Central memory CD8-positive, alpha-beta T cell (primary cell): ENCODE data around the gene CAMSAP2.
A peak's percentile ranks its signal among the peaks of the same experiment; 100 is the strongest.
"Not testable (repeated sequence)": the region's sequence is repeated elsewhere in the genome, so short reads cannot be mapped to it uniquely, and the experiment has no call there.

ENCODE experiments used
- ATAC-seq: fragments of 150-1000 bp; cut with Tn5 transposase; replicated peaks from 2 replicates; pipeline ENCODE4 v1.10.0; 2022; ENCODE audit warnings: mild to moderate bottlenecking, moderate FRiP score, moderate number of reproducible peaks; ENCODE audit not compliant: poor library complexity, severe bottlenecking; ENCODE audit errors: extremely low read depth
- DNase-seq, 2 donors: peaks; one replicate each; pipeline ENCODE4 v3.0.0; 2021; ENCODE audit warnings: low spot score in 2 of 2
- H3K27ac Mint-ChIP-seq: one replicate; pipeline ENCODE4 v1.8.0; 2022; ENCODE audit warnings: low read depth, mild to moderate bottlenecking, moderate library complexity, mixed read lengths
- H3K27me3 Mint-ChIP-seq: one replicate; pipeline ENCODE4 v1.8.0; 2022; ENCODE audit warnings: mixed read lengths
- H3K36me3 Mint-ChIP-seq: one replicate; pipeline ENCODE4 v1.8.0; 2022; ENCODE audit warnings: mild to moderate bottlenecking, moderate library complexity, mixed read lengths; ENCODE audit not compliant: insufficient read depth
- H3K4me1 Mint-ChIP-seq: one replicate; pipeline ENCODE4 v1.8.0; 2022; ENCODE audit warnings: mixed read lengths
- H3K4me3 Mint-ChIP-seq: one replicate; pipeline ENCODE4 v1.8.0; 2022; ENCODE audit warnings: mild to moderate bottlenecking, moderate library complexity, mixed read lengths
- H3K9me3 Mint-ChIP-seq: one replicate; pipeline ENCODE4 v1.8.0; 2022; ENCODE audit warnings: mixed read lengths

Gene CAMSAP2

GRCh38 chr1:200744143-200744542 lies 5.5 kb downstream of the CAMSAP2 start:
- H3K36me3 Mint-ChIP-seq = no peaks in the 10 kb centered on the region
- no peaks in the 10 kb centered on the region for H3K9me3 Mint-ChIP-seq
- H3K4me1 Mint-ChIP-seq = peaks cover 17% of the 10 kb centered on the region
- H3K27ac Mint-ChIP-seq = no peak overlapping the region
- no peak overlapping the region for H3K4me3 Mint-ChIP-seq
- no peaks in the 10 kb centered on the region for H3K27me3 Mint-ChIP-seq
- ATAC-seq = no peak
- no peak for DNase-seq

DNA sequence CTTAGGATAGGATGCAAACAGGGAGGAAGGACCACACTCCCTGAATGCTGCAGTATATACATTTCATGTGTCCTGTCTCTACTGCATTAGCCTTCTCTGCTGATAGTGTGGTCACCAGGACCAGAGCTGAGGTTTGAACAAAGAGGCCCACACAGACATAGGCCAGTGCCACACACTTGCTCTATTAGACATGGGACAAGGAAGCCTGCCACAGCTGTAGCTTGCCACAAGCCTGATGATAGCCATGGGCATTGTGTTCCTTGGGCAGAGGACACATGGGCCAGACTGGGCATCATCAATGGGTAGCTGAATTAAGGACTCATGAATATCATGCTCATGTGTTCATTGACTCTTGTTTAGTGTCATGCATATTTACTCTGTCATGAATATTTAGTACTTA lies 10.4 kb downstream of the CAMSAP2 start:
- no peaks in the 10 kb centered on the region for H3K27me3 Mint-ChIP-seq
- no peak overlapping the region for H3K27ac Mint-ChIP-seq
- no peaks in the 10 kb centered on the region for H3K9me3 Mint-ChIP-seq
- no peaks in the 10 kb centered on the region for H3K36me3 Mint-ChIP-seq
- H3K4me1 Mint-ChIP-seq = peaks cover 10% of the 10 kb centered on the region
- no peak overlapping the region for H3K4me3 Mint-ChIP-seq
- DNase-seq (no peak), ATAC-seq (no peak)

GRCh38 chr1:200750749-200751148 lies 12.1 kb downstream of the CAMSAP2 start:
- not testable (repeated sequence) for H3K9me3 Mint-ChIP-seq, H3K36me3 Mint-ChIP-seq, H3K27ac Mint-ChIP-seq, DNase-seq, H3K4me3 Mint-ChIP-seq, ATAC-seq, H3K4me1 Mint-ChIP-seq, H3K27me3 Mint-ChIP-seq

GRCh38 chr1:200751717-200752116 lies 13.0 kb downstream of the CAMSAP2 start:
- ATAC-seq = no peak

GRCh38 chr1:200753650-200754198 lies 15.0 kb downstream of the CAMSAP2 start:
- DNase-seq (no peak), ATAC-seq (no peak)
- Mint-ChIP-seq H3K27me3 (no peaks in the 10 kb centered on the region), H3K27ac (peak overlapping the region; percentile 4), H3K4me1 (no peaks in the 10 kb centered on the region), H3K9me3 (no peaks in the 10 kb centered on the region), H3K36me3 (no peaks in the 10 kb centered on the region), H3K4me3 (no peak overlapping the region)

More at GRCh38 chr1:200751717-200752116, 13.0 kb downstream of the CAMSAP2 start:
- no peak for DNase-seq
- H3K36me3 Mint-ChIP-seq = no peaks in the 10 kb centered on the region
- H3K4me3 Mint-ChIP-seq = no peak overlapping the region
- H3K27me3 Mint-ChIP-seq = no peaks in the 10 kb centered on the region
- H3K4me1 Mint-ChIP-seq = no peaks in the 10 kb centered on the region
- no peak overlapping the region for H3K27ac Mint-ChIP-seq
- H3K9me3 Mint-ChIP-seq = no peaks in the 10 kb centered on the region

DNA sequence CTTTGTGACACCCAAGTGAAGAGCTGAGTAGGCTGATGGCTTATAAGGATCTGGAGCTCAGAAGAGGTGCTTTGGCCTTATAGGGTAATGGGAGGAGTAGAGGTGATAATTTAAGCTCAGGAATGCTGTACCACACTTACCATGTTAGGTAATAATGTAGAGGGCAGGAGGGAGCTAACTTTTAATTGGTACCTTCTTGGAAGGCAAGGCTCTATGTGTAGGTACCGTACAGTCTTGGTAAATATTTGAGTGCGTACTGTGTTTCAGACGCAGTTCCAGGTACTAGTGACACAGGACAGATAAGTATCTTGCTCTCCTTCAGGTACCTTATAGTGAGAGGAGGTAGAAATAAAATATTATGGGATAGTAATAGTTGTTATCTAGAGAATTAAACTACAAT lies 16.8 kb downstream of the CAMSAP2 start:
- H3K27me3 Mint-ChIP-seq = no peaks in the 10 kb centered on the region
- no peak for ATAC-seq
- H3K4me1 Mint-ChIP-seq = no peaks in the 10 kb centered on the region
- no peaks in the 10 kb centered on the region for H3K36me3 Mint-ChIP-seq
- DNase-seq = no peak
- no peaks in the 10 kb centered on the region for H3K9me3 Mint-ChIP-seq
- no peak overlapping the region for H3K4me3 Mint-ChIP-seq
- no peak overlapping the region for H3K27ac Mint-ChIP-seq

- Mint-ChIP-seq H3K27me3 (no peaks in the 10 kb centered on the region), H3K4me1 (no peaks in the 10 kb centered on the region), H3K4me3 (no peak overlapping the region), H3K36me3 (no peaks in the 10 kb centered on the region), H3K9me3 (no peaks in the 10 kb centered on the region), H3K27ac (no peak overlapping the region)
- ATAC-seq (no peak), DNase-seq (no peak)
Observed at GRCh38 chr1:200762089-200762488, 23.4 kb downstream of the CAMSAP2 start.

DNA sequence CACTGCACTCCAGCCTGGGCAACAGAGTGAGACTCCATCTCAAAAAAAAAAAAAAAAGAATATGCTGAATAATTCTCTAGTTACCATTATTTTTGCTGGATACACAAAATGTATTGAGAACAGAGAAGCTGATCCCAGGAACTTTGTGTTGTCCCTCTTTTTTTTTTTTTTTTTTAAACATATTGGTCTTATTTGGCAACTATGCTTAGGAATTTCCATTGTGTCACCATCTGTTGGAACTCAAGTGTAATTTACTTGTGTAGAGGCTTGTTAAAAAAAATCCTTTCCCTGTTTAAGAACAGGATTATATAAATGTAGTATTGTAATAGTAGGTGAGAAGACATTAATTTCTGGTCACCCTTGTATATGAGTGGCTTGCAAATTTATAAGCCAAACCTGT lies 28.6 kb downstream of the CAMSAP2 start:
- ATAC-seq = no peak

GRCh38 chr1:200771625-200772555 lies 33.2 kb downstream of the CAMSAP2 start:
- ATAC-seq (no peak), DNase-seq (no peak)
- Mint-ChIP-seq H3K9me3 (no peaks in the 10 kb centered on the region), H3K27me3 (no peaks in the 10 kb centered on the region), H3K36me3 (peaks cover 4% of the 10 kb centered on the region), H3K27ac (no peak overlapping the region), H3K4me1 (no peaks in the 10 kb centered on the region), H3K4me3 (no peak overlapping the region)

More for the DNA sequence above, 28.6 kb downstream of the CAMSAP2 start:
- no peak overlapping the region for H3K27ac Mint-ChIP-seq
- no peak overlapping the region for H3K4me3 Mint-ChIP-seq
- no peaks in the 10 kb centered on the region for H3K9me3 Mint-ChIP-seq
- H3K4me1 Mint-ChIP-seq = no peaks in the 10 kb centered on the region
- H3K27me3 Mint-ChIP-seq = no peaks in the 10 kb centered on the region
- H3K36me3 Mint-ChIP-seq = peaks cover 4% of the 10 kb centered on the region
- no peak for DNase-seq

- no peaks in the 10 kb centered on the region for H3K4me1 Mint-ChIP-seq
- no peaks in the 10 kb centered on the region for H3K27me3 Mint-ChIP-seq
- DNase-seq (no peak), ATAC-seq (no peak)
- H3K36me3 Mint-ChIP-seq = no peaks in the 10 kb centered on the region
- H3K4me3 Mint-ChIP-seq = no peak overlapping the region
- no peaks in the 10 kb centered on the region for H3K9me3 Mint-ChIP-seq
- H3K27ac Mint-ChIP-seq = no peak overlapping the region
Observed at GRCh38 chr1:200774311-200774710, 35.6 kb downstream of the CAMSAP2 start.

DNA sequence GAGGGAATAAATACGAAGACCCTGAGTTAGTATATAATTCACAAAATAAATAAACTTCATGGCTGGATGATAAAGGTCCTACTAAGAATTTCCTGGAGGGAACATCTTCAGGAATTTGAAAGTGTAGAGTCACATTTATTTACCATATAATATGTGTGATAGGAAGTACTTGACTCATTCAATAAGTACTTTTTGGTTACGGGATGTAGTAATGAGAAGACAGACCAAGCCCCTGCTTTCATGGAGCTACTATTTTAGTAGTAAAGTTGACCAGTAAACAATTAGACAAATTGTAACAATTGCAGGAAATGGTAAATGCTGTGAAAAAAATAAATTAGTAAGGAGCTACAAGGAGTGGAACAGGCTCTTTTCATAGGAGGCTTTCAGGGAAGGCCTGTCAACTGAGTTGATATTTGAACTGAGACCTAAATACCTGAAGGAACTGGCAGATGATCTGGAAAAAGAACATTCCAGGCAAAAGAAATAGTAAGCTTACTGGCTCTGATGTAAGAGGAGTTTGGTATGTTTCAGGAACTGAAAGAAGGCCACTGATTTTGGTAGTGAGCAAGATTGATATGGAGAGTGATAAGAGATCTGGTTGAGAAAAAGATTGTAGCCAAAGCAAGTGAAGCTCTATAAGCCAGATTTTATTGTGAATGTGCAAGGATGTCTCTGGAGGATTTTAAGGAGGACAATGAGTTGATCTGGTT lies 36.2 kb downstream of the CAMSAP2 start:
- Mint-ChIP-seq H3K9me3 (no peaks in the 10 kb centered on the region), H3K4me3 (no peak overlapping the region), H3K4me1 (no peaks in the 10 kb centered on the region), H3K27ac (no peak overlapping the region), H3K27me3 (no peaks in the 10 kb centered on the region), H3K36me3 (no peaks in the 10 kb centered on the region)
- no peak for ATAC-seq
- DNase-seq = no peak

DNA sequence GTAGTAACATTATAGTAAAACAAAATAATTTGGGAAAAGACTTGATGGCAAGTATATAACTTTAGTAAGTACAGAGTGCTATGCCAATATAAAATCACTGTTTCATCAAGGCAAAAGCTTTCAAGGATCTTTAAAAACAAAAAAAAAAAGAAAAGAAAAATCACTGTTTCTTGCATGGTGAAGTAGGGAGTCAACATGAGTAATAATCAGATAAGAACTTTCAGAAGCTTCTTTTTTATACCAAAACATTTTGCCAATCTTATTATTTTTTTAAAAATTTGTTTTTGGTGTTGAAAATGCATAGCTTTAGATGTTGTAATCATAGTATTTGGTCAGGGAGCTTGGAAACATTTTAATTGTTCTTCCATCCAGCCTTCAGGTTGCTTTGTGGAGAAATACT lies 37.2 kb downstream of the CAMSAP2 start:
- no peak for DNase-seq
- no peaks in the 10 kb centered on the region for H3K27me3 Mint-ChIP-seq
- H3K4me1 Mint-ChIP-seq = no peaks in the 10 kb centered on the region
- no peaks in the 10 kb centered on the region for H3K36me3 Mint-ChIP-seq
- no peak overlapping the region for H3K4me3 Mint-ChIP-seq
- ATAC-seq = no peak
- H3K27ac Mint-ChIP-seq = peak overlapping the region; percentile 44
- H3K9me3 Mint-ChIP-seq = no peaks in the 10 kb centered on the region

DNA sequence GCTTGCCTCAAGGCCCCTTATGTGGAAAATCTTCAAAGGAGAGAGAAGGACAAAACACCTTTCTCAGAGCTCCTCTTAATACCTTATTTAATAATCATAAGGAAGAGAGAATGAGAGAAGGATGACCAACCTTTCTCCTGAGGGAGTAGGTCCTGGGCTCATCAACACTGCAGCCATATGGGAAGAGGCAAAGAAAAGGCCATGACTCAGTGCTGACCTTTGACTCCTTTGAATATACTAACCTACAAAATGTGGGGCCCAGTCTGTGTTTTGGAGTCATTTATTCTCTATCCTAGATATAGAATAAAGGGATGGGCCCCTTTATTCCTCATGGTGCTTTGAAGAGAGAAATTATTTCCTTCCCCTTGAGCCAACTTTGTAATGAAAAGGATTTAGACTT lies 38.3 kb downstream of the CAMSAP2 start:
- Mint-ChIP-seq H3K4me1 (no peaks in the 10 kb centered on the region), H3K27me3 (no peaks in the 10 kb centered on the region), H3K4me3 (no peak overlapping the region), H3K27ac (peak overlapping the region; percentile 44), H3K9me3 (no peaks in the 10 kb centered on the region), H3K36me3 (no peaks in the 10 kb centered on the region)
- ATAC-seq (no peak), DNase-seq (no peak)
